B cell (primary cell): ENCODE data around the gene SLC13A2. TPM values are rescaled to one million over a fixed set of nuclear protein-coding genes. Genes with fewer than 3 reads are reported as not detected.

ENCODE experiments used
- ATAC-seq: fragments of 200-7000 bp; cut with Tn5 transposase; one replicate; pipeline ENCODE4 v1.10.0; 2021; ENCODE audit warnings: low read depth, mild to moderate bottlenecking, moderate number of reproducible peaks, moderate library complexity
- CTCF ChIA-PET: fragments of 350-600 bp; sonication (Branson Sonifier 250); formaldehyde crosslinking; loops from one replicate; lab custom pipeline; 2021; ENCODE audit warnings: antibody characterized with exemption, inconsistent platforms; lab: Charles Lee
- POLR2A ChIA-PET: fragments of 350-600 bp; sonication (Branson Sonifier 250); formaldehyde crosslinking; loops from one replicate; lab custom pipeline; 2021; ENCODE audit warnings: antibody characterized with exemption; lab: Charles Lee
- DNase-seq: peaks from one replicate; pipeline ENCODE4 v3.0.0; 2013
- H2AFZ ChIP-seq: 2 replicates; pipeline ENCODE4 v1.6.1; 2012; ENCODE audit warnings: mild to moderate bottlenecking, low read depth, low read length; ENCODE audit not compliant: insufficient read depth, poor library complexity, severe bottlenecking
- H3K27ac ChIP-seq, 2 donors: 1 replicate in 1 of 2; 2 replicates in 1 of 2; pipeline ENCODE4 v1.5.1; 2012 to 2013; ENCODE audit warnings: low read length in 2 of 2, mild to moderate bottlenecking in 2 of 2, moderate library complexity in 1 of 2
- H3K27me3 ChIP-seq, 4 experiments: fragments of 200-600 bp in 1 of 4; sonication (generic) in 1 of 4; replicated peaks in 1 of 4; 1 replicate in 2 of 4; 2 replicates in 2 of 4; pipeline versions ENCODE4 v1.6.1 to v1.7.0; 2013 to 2016; ENCODE audit warnings: low read length in 3 of 4, mild to moderate bottlenecking in 2 of 4, mixed read lengths in 1 of 4, moderate library complexity in 1 of 4; ENCODE audit not compliant: insufficient read depth in 4 of 4, control insufficient read depth in 3 of 4; ENCODE audit errors: control extremely low read depth in 1 of 4
- H3K36me3 ChIP-seq, 2 experiments: replicated peaks in 1 of 2; 1 replicate in 1 of 2; 2 replicates in 1 of 2; pipeline versions ENCODE4 v1.6.1 to v1.7.1; 2013; ENCODE audit warnings: low read length in 1 of 2; ENCODE audit not compliant: insufficient read depth in 2 of 2, control insufficient read depth in 1 of 2; ENCODE audit errors: control extremely low read depth in 1 of 2, extremely low read depth in 1 of 2
- H3K4me1 ChIP-seq, 2 donors: fragments of 200-600 bp in 1 of 2; sonication (generic) in 1 of 2; 1 replicate in 1 of 2; 2 replicates in 1 of 2; pipeline versions ENCODE4 v1.5.1 to v1.6.1; 2013 to 2017; ENCODE audit warnings: low read length in 2 of 2; ENCODE audit not compliant: control insufficient read depth in 2 of 2, insufficient read depth in 2 of 2
- H3K4me2 ChIP-seq: replicated peaks from 2 replicates; pipeline ENCODE3; 2012; ENCODE audit warnings: mild to moderate bottlenecking, low read depth, low read length; ENCODE audit not compliant: poor library complexity, severe bottlenecking
- H3K4me3 ChIP-seq, 5 experiments: fragments of 200-600 bp in 1 of 5; sonication (generic) in 1 of 5; 1 replicate in 3 of 5; 2 replicates in 2 of 5; pipeline versions ENCODE4 v1.5.1 to v1.7.0; 2011 to 2016; ENCODE audit warnings: low read length in 4 of 5, mild to moderate bottlenecking in 4 of 5, low read depth in 2 of 5, control low read depth in 1 of 5, moderate library complexity in 1 of 5; ENCODE audit not compliant: insufficient read depth in 1 of 5; ENCODE audit errors: control extremely low read depth in 1 of 5, extremely low read depth in 1 of 5
- H3K79me2 ChIP-seq: fragments of 200-600 bp; sonication (generic); one replicate; pipeline ENCODE4 v1.6.0; 2016; ENCODE audit warnings: low read length; ENCODE audit not compliant: control insufficient read depth, insufficient read depth
- H3K9ac ChIP-seq: fragments of 200-600 bp; sonication (generic); 2 replicates; pipeline ENCODE4 v1.6.1; 2017; ENCODE audit warnings: mild to moderate bottlenecking, low read length, moderate library complexity
- H3K9me3 ChIP-seq, 3 donors: one replicate each; pipeline versions ENCODE4 v1.6.1 to v1.7.1; 2013; ENCODE audit warnings: low read length in 2 of 3; ENCODE audit not compliant: control insufficient read depth in 2 of 3, insufficient read depth in 1 of 3; ENCODE audit errors: control extremely low read depth in 1 of 3
- H4K20me1 ChIP-seq: 2 replicates; pipeline ENCODE4 v1.6.0; 2012; ENCODE audit warnings: mild to moderate bottlenecking, low read length; ENCODE audit not compliant: insufficient read depth, control insufficient read depth, poor library complexity, severe bottlenecking
- H3K27ac Mint-ChIP-seq: one replicate; pipeline ENCODE4 v1.8.0; 2021; ENCODE audit warnings: mixed read lengths
- H3K27me3 Mint-ChIP-seq: one replicate; pipeline ENCODE4 v1.8.0; 2021; ENCODE audit warnings: mixed read lengths
- H3K4me1 Mint-ChIP-seq: one replicate; pipeline ENCODE4 v1.8.0; 2021; ENCODE audit warnings: mixed read lengths
- H3K4me3 Mint-ChIP-seq: one replicate; pipeline ENCODE4 v1.8.0; 2021; ENCODE audit warnings: mixed read lengths
- H3K9me3 Mint-ChIP-seq: one replicate; pipeline ENCODE4 v1.8.0; 2022; ENCODE audit warnings: mixed read lengths; ENCODE audit not compliant: insufficient read depth
- EZH2 ChIP-seq: IDR thresholded peaks from 2 replicates; pipeline ENCODE4 v1.6.1; 2012; ENCODE audit warnings: borderline replicate concordance, low read depth, mild to moderate bottlenecking, moderate library complexity, low read length; ENCODE audit not compliant: insufficient read depth, poor library complexity, severe bottlenecking
- WGBS: methylation state at CpG from one replicate; pipeline ENCODE4 v1.1.5; 2013; ENCODE audit warnings: missing lambda C conversion rate; ENCODE audit not compliant: insufficient coverage; 5-methylcytosine and 5-hydroxymethylcytosine counted together
- intact Hi-C: fragments of 100-400 bp; cut with micrococcal nuclease; formaldehyde crosslinking; loops from one replicate; pipeline ENCODE4 v1.10.0; 2022
- polyA plus RNA-seq: library from polyadenylated mRNA; depleted of rRNA; stranded (reverse); fragments of >200 nt; gene quantifications from 2 replicates; pipeline ENCODE4 v1.2.3, GENCODE V29; 2012
- total RNA-seq, 2 donors: library from RNA; stranded (reverse); fragments of 120-200 nt in 1 of 2; gene quantifications; 1 replicate in 1 of 2; 2 replicates in 1 of 2; pipeline versions ENCODE4 v1.2.3 to v1.2.4, GENCODE V29; 2013 to 2022
- TF ChIP-seq, protein P1 (sequence below): fragments of 200-600 bp; IDR thresholded peaks from one replicate; pipeline ENCODE4 v1.8.0; 2022; ENCODE audit warnings: antibody characterized with exemption, mild to moderate bottlenecking

SLC13A2 gene
- total and polyA plus RNA-seq, 2 donors (not counting 1 experiment from before 2014, with no cell fraction given): not detected

- no peak overlapping the region for H2AFZ ChIP-seq
- no peak overlapping the region for H3K4me3 ChIP-seq
- H3K4me1 Mint-ChIP-seq: no peaks in the 10 kb centered on the region
- no peak overlapping the region for H3K4me2 ChIP-seq
- ChIA-PET CTCF (interaction anchor here (0.7 to 1.5 kb wide), 3 partner anchors 14 to 76 kb away, joined by 3 to 4 read pairs (median 3); no protein-coding TSS in a partner anchor), POLR2A (no interaction called here)
- no peaks in the 10 kb centered on the region for H3K79me2 ChIP-seq
- intact Hi-C loops: no loop called here
- DNase-seq: no peak
- H3K27ac ChIP-seq: no peak overlapping the region
- 75% methylated on average over 9 of the region's 9 CpGs for WGBS
- H3K27me3 ChIP-seq: no peaks in the 10 kb centered on the region
- H3K9ac ChIP-seq: no peak overlapping the region
- no peaks in the 10 kb centered on the region for H3K27me3 Mint-ChIP-seq
- no peaks in the 10 kb centered on the region for H3K9me3 ChIP-seq
- H3K4me3 Mint-ChIP-seq: no peak overlapping the region
- H3K9me3 Mint-ChIP-seq: no peaks in the 10 kb centered on the region
- H3K4me1 ChIP-seq: no peaks in the 10 kb centered on the region
- no peaks in the 10 kb centered on the region for H3K36me3 ChIP-seq
- no peaks in the 10 kb centered on the region for H4K20me1 ChIP-seq
- TF ChIP-seq, protein P1, sequence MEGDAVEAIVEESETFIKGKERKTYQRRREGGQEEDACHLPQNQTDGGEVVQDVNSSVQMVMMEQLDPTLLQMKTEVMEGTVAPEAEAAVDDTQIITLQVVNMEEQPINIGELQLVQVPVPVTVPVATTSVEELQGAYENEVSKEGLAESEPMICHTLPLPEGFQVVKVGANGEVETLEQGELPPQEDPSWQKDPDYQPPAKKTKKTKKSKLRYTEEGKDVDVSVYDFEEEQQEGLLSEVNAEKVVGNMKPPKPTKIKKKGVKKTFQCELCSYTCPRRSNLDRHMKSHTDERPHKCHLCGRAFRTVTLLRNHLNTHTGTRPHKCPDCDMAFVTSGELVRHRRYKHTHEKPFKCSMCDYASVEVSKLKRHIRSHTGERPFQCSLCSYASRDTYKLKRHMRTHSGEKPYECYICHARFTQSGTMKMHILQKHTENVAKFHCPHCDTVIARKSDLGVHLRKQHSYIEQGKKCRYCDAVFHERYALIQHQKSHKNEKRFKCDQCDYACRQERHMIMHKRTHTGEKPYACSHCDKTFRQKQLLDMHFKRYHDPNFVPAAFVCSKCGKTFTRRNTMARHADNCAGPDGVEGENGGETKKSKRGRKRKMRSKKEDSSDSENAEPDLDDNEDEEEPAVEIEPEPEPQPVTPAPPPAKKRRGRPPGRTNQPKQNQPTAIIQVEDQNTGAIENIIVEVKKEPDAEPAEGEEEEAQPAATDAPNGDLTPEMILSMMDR: no peak
- TF ChIP-seq EZH2: no peak
- H3K27ac Mint-ChIP-seq: no peak overlapping the region
- ATAC-seq: no peak
These were observed 63.2 kb downstream of the SLC13A2 start for GRCh38 chr17:28536532-28537218.

- Histone ChIP-seq H2AFZ (no peak overlapping the region), H4K20me1 (no peaks in the 10 kb centered on the region), H3K27ac (no peak overlapping the region), H3K4me3 (no peak overlapping the region), H3K9ac (no peak overlapping the region), H3K9me3 (no peaks in the 10 kb centered on the region), H3K4me2 (no peak overlapping the region), H3K79me2 (no peaks in the 10 kb centered on the region), H3K27me3 (no peaks in the 10 kb centered on the region), H3K4me1 (no peaks in the 10 kb centered on the region), H3K36me3 (no peaks in the 10 kb centered on the region)
- H3K4me1 Mint-ChIP-seq: no peaks in the 10 kb centered on the region
- no peak overlapping the region for H3K4me3 Mint-ChIP-seq
- H3K27me3 Mint-ChIP-seq: no peaks in the 10 kb centered on the region
- no peak overlapping the region for H3K27ac Mint-ChIP-seq
- H3K9me3 Mint-ChIP-seq: no peaks in the 10 kb centered on the region
- 88% methylated on average over 12 of the region's 12 CpGs for WGBS
- intact Hi-C loops: no loop called here
- ChIA-PET POLR2A (no interaction called here), CTCF (interaction anchor here (0.7 to 1.4 kb wide), 2 partner anchors 14 to 76 kb away, joined by 3 read pairs; no protein-coding TSS in a partner anchor)
- TF ChIP-seq EZH2: no peak
- TF ChIP-seq, protein P1: no peak
- ATAC-seq (no peak), DNase-seq (no peak)
These were observed 63.8 kb downstream of the SLC13A2 start for GRCh38 chr17:28537219-28537610.
